Mucosa of stomach (tissue), 1 donor: ENCODE measurements around the gene SPAG7.

Source experiments
- H3K27me3 ChIP-seq: one replicate; pipeline ENCODE4 v1.7.0; 2013; ENCODE audit warnings: mild to moderate bottlenecking, low read length; ENCODE audit not compliant: control insufficient read depth, insufficient read depth
- H3K36me3 ChIP-seq: one replicate; pipeline ENCODE4 v1.7.0; 2013; ENCODE audit warnings: low read length; ENCODE audit not compliant: control insufficient read depth, insufficient read depth
- H3K4me1 ChIP-seq: one replicate; pipeline ENCODE4 v1.7.0; 2013; ENCODE audit warnings: mild to moderate bottlenecking, low read length; ENCODE audit not compliant: control insufficient read depth, insufficient read depth
- H3K4me3 ChIP-seq: one replicate; pipeline ENCODE4 v1.7.0; 2013; ENCODE audit warnings: low read length
- H3K9ac ChIP-seq: one replicate; pipeline ENCODE4 v1.7.0; 2013; ENCODE audit warnings: mild to moderate bottlenecking, low read length, moderate library complexity
- H3K9me3 ChIP-seq: one replicate; pipeline ENCODE4 v1.7.0; 2013; ENCODE audit warnings: mild to moderate bottlenecking, low read length, moderate library complexity; ENCODE audit not compliant: control insufficient read depth
- donor health status: Pancreatic carcinoma.

Gene SPAG7

DNA sequence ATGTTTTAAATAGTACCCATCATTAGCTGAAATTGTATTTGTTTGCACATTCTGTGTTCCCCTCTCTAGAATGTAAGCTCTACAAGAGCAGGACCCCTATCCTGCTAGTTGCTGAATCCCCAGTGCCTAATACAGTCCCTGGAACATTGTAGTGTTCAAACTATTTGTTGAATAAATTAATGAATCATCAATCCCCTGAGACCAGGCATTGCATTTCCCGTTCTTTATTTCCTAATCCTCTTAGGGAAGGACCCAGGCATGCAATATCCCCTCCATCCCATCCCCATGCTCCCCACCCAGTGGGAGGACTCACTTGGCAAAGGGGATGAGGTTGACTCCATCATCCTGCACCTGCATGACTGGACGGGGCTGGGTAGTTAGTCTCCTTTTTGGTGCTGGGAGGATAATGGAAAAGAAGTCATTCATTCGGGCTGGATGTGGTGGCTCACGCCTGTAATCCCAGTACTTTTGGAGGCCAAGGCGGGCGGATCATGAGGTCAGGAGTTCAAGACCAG, 26.5 kb upstream of the SPAG7 start:
- H3K4me1 ChIP-seq, result peaks cover 14% of the 10 kb centered on the region
- H3K9ac ChIP-seq, result no peak overlapping the region
- H3K27me3 ChIP-seq, result no peaks in the 10 kb centered on the region
- no peaks in the 10 kb centered on the region for H3K36me3 ChIP-seq
- no peaks in the 10 kb centered on the region for H3K9me3 ChIP-seq
- H3K4me3 ChIP-seq, result no peak overlapping the region

DNA sequence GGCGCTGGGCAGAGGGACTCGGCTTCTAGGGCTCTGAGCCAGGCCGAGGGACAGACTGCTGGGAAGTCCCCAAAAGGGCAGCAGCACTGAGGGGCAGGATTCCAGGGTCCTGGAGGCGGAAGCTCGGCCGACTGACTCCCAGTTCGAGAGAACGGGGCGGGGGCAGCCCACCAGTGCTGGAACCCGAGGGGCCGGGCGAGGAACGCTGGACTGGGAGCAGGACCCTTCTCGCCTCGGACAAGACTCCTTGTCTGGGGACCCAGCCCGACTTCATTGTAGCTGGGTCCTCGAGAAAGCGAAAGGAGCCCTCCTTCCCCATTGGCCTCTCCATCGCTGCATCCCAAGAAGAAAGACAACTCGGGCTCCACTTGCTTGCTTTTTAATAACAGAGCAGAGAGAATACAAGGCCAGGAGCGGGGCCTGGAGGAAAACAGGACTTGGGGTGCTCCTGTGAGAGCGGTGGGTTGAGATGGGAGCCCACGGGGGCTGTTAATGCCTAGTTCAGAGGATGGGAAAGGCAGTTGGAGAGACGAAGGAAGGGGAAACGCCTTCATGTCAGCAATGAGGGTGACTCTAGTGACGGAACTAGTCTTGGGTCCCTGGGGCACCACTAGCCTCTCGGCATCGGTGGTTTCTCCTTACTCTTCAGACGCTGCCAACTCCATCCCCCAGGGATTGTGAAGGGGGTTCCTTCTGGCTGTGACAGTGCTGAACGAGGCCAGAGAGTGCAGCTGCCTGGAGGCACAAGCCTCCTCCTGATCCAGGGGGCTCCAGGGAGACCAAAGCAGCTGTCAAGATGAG, 20.4 kb upstream of the SPAG7 start:
- H3K9ac ChIP-seq, result peak overlapping the region; percentile 86
- H3K36me3 ChIP-seq, result no peaks in the 10 kb centered on the region
- no peaks in the 10 kb centered on the region for H3K9me3 ChIP-seq
- H3K4me1 ChIP-seq, result peaks cover 21% of the 10 kb centered on the region
- peak overlapping the region; percentile 83 for H3K4me3 ChIP-seq
- no peaks in the 10 kb centered on the region for H3K27me3 ChIP-seq

DNA sequence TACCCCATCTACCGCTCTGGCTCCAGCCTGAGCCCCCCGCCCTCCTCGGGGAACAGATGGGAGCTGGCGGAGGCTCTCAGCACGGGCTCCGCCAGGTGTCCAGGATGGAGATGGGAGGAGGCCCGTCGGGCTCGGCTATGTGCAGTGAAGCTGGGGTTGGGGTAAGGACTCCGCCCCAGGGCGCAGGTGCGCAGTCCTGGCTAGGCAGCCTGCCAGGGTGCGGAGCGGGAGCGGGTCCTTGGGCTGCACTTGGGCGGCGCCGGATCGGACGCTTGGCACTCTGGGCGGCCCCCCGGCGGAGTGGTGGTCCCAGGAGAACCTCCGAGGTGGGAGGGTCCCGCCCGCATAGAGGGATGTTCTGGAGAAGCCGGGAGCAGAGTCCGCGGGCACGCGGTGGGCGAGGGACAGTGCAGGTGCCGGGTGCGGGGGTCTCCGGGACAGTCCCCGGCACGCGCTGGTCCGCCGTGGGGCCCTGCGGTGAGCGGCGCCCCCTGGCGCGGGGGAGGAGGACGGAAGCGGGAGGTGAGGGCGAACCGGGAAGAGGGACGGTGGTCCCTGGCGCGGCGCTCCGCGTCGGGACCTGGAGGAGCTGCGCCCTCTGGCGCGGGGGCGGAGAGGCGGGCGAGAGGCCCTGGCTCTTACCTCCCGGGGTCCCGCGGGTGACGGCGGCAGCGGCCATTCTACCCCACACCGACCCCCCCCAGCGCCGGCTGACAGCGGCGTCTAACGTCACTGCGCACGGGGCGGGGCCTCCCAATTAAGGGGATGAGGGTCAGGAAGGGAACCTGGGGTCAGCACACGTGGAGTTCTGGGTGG, 19.5 kb upstream of the SPAG7 start, which contains the start of gene CAMTA2:
Gene CAMTA2 (minus strand): TSS at position 725 of the 816 bp plus-strand sequence. CDS start 1,453 bp downstream, outside the sequence.
- no peaks in the 10 kb centered on the region for H3K9me3 ChIP-seq
- H3K36me3 ChIP-seq, result peaks cover 3% of the 10 kb centered on the region
- H3K9ac ChIP-seq, result peak within 1 kb of the TSS; percentile 86
- peaks cover 21% of the 10 kb centered on the region for H3K4me1 ChIP-seq
- no peaks in the 10 kb centered on the region for H3K27me3 ChIP-seq
- peak within 1 kb of the TSS; percentile 83 for H3K4me3 ChIP-seq

DNA sequence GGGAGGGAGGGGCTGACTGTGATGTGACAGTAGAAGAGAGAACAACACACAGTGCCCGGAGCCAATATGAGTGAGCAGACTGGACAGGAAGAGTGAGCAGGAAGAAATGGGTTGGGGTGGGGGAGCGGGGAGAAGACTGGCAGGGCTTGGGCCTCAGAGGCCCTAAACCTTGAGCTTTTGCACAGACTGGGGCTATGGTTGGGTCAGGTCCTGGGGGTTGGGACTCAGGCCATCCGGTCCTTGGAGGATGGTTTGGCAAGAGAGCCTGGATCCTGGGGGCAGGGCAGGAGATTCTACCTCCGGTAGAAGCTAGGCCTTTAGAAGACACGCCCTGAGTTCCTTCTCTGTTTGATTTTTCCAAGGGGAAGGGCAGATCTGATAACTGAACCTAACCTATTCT, 18.8 kb upstream of the SPAG7 start:
- Histone ChIP-seq H3K9me3 (no peaks in the 10 kb centered on the region), H3K36me3 (peaks cover 3% of the 10 kb centered on the region), H3K27me3 (no peaks in the 10 kb centered on the region), H3K4me1 (peaks cover 21% of the 10 kb centered on the region), H3K9ac (peak overlapping the region; percentile 86), H3K4me3 (peak overlapping the region; percentile 83)

DNA sequence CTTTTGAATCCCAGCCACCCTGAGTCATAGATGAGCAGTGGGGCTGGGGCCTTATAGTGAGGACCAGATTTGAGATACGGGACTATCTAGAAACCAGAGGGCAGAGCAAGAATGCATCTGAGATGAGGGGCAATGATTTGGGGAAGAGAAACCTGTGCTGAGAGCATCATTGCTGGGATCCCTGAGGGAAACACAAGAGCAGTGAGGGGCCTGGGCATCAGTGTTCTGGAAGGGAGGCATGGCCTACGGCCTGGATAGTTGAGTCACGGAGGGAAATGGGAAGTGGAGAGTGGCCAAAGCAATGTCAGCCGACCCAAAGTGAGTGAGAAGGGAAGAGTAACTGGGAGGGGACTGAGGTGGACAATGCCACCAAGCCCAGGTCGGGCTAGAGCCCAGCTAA, 14.7 kb upstream of the SPAG7 start:
- Histone ChIP-seq H3K9ac (no peak overlapping the region), H3K4me3 (no peak overlapping the region), H3K9me3 (no peaks in the 10 kb centered on the region), H3K36me3 (peaks cover 22% of the 10 kb centered on the region), H3K4me1 (peaks cover 20% of the 10 kb centered on the region), H3K27me3 (no peaks in the 10 kb centered on the region)

DNA sequence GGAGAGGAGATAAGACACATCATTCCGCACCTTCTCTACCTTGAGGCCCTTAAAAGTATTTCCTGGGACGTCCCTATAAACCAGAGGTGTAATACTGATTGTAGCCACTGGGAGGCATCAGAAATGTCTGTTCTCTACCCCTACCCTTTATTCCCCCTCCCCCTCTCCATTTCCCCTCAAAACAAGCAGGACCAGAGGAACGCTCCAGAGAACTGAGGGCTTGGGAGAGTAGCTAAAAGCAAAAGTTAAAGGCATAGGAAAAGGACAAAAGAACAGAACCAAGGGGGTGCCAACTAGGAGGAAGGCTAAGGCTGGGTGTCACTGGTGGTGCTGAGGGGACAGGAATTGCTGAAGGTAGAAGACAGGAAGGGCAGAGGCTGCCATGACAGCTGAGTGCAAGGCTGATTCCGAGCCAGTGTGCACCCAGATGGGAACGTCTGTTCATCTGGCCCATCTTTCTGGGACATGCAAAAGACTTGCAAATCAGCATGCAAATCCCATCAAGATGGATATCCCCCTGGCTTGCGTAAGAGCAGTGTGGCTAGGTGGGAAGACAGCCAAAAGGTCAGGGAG, 13.1 kb upstream of the SPAG7 start:
- H3K4me1 ChIP-seq, result peaks cover 8% of the 10 kb centered on the region
- H3K9ac ChIP-seq, result no peak overlapping the region

DNA sequence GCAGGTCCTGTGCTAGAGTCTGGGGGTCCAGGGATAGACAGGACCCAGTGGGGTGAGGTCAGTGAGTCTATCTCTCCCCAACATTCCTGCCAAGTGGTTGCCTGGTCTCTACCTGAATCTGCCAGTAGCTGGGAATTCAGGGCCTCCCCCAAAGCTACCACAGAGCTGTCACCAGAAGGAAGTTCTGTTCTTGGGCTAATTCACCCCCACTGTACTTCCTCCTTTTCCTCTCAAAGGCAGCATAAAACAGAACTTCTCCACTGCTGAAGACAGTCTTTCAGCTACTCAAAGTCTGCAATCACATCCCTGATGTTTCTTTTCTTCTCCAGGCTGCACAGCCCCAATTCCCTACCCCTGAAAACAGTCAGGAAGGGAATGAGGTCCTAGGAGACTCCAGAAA, 11.1 kb upstream of the SPAG7 start:
- peaks cover 8% of the 10 kb centered on the region for H3K4me1 ChIP-seq
- H3K27me3 ChIP-seq, result no peaks in the 10 kb centered on the region
- no peaks in the 10 kb centered on the region for H3K9me3 ChIP-seq
- H3K9ac ChIP-seq, result no peak overlapping the region
- H3K4me3 ChIP-seq, result no peak overlapping the region
- peaks cover 33% of the 10 kb centered on the region for H3K36me3 ChIP-seq

More for the DNA sequence above, 13.1 kb upstream of the SPAG7 start:
- no peaks in the 10 kb centered on the region for H3K9me3 ChIP-seq
- no peaks in the 10 kb centered on the region for H3K27me3 ChIP-seq
- H3K4me3 ChIP-seq, result no peak overlapping the region
- peaks cover 22% of the 10 kb centered on the region for H3K36me3 ChIP-seq

DNA sequence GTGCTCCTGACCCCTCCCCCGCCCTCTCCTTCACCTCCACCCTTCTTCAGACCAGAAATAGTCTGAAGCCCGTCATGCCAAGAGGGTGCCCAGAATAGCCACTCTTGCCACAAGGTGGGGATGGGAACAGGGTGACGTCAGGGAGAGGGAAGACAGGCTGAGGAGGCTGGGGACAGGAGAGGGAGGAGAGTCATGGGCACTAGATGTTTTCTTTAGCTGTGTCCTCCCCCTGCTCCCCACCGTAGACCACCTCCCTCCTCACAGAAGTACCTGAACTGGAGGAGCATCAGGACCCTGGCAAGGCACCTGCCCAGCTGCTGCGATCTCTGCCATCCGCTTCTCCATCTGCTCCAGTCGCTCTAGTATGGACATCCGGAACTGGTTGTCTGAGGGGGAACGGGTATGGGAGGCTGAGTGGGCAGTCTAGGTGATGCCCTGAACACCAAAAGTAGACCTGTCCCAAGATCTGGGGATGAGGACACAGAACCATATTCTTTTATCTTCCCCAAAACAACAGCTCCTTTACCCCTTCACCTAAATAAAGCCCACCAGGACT, 6.6 kb upstream of the SPAG7 start:
- no peak overlapping the region for H3K9ac ChIP-seq
- H3K4me1 ChIP-seq, result peaks cover 2% of the 10 kb centered on the region
- no peaks in the 10 kb centered on the region for H3K27me3 ChIP-seq
- H3K9me3 ChIP-seq, result no peaks in the 10 kb centered on the region
- peaks cover 22% of the 10 kb centered on the region for H3K36me3 ChIP-seq
- H3K4me3 ChIP-seq, result no peak overlapping the region

DNA sequence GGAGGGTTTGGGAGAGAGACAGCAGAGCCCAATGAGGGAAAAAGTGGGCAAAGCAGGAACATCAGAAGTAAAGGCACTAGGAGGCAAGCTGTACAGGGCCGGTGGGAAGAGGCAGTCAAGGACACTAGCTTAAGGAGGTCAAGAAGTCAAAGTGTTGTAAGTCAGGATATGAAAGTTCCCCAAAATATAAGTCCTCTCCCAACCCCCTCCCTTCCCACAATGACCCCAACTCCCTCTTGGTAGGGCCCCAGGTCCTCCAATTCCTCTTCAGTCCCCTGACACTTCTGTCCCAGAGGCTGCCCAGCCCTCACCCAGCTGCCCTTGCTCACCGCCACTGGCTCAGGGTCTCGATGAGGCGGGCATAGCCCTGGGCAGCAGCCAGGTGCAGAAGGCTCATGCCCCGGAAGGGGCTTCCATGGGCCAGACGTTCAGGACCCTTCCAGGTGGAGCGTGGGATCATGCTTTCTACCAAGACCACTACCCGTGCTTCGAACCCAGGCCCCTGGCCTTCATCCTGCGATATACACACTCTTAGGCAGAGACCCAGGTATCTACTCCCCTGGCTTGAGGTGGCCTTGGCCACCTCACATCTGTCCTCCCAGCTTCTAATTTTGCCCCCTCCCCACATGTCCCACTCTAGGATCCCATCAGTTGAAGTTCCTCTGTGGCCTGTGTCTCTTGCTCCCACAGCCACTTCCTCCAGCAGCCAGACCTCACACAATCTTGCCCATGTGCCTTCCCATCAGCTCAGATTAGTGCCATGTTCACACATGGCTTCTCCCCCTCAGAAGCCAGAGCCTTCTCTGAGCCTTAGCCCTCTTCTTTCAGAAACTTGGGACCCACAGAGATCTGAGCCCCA, 5.9 kb upstream of the SPAG7 start:
- Histone ChIP-seq H3K9ac (no peak overlapping the region), H3K9me3 (no peaks in the 10 kb centered on the region), H3K4me3 (no peak overlapping the region), H3K27me3 (no peaks in the 10 kb centered on the region), H3K4me1 (peaks cover 9% of the 10 kb centered on the region), H3K36me3 (peaks cover 20% of the 10 kb centered on the region)

DNA sequence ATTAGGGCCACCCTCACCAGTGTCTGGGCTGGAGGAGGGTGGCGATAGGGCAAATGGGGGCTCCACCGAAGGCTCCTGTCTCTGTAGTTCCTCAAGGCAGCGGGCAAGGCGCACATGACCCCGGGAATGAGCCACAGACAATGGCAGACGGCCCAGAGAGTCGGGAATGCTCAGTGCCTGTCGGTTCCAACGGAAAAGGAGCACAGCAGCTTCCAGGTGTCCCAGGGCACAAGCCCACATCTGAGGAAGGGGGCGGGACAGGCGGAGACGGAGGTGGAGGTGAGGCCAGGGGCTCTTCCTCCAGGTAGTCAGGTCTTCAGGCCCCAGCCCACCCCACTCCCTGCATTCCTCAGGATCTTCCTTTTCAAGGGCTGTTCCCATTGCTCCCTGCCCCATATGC, 5.1 kb upstream of the SPAG7 start:
- peaks cover 14% of the 10 kb centered on the region for H3K4me1 ChIP-seq
- H3K9ac ChIP-seq, result no peak overlapping the region
- H3K36me3 ChIP-seq, result peaks cover 13% of the 10 kb centered on the region

DNA sequence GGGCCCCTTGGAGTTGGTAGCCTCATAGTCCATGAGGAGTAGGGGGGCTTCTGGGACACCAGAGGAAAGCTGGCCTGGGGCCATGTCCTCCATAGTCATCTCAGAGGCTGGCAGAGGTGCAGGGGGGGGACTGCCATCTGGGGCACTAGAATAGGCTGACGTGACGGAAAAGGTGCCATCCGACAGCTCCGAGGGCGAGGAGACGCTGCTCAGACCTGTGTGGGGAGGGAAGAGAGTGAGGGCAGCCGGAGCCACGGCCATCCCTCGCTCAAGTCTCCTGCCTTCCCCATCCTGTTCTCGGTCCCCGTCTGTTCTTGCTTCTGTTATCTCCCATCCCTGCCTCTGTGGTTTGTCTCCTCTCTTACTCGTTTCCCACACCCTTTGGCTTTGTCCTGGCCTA, 4.7 kb upstream of the SPAG7 start:
- Histone ChIP-seq H3K27me3 (no peaks in the 10 kb centered on the region), H3K36me3 (peaks cover 11% of the 10 kb centered on the region), H3K9ac (no peak overlapping the region), H3K9me3 (no peaks in the 10 kb centered on the region), H3K4me1 (peaks cover 14% of the 10 kb centered on the region), H3K4me3 (no peak overlapping the region)

More for the DNA sequence above, 5.1 kb upstream of the SPAG7 start:
- Histone ChIP-seq H3K9me3 (no peaks in the 10 kb centered on the region), H3K4me3 (no peak overlapping the region), H3K27me3 (no peaks in the 10 kb centered on the region)
